PC-3 (cell line): ENCODE data around the gene HNRNPF. TPM values are rescaled to one million over a fixed set of nuclear protein-coding genes. Genes with fewer than 3 reads are reported as not detected.

Experiments used
- ATAC-seq: fragments of 200-7000 bp; cut with Tn5 transposase; 2 replicates; pipeline ENCODE4 v1.9.1; 2020; ENCODE audit warnings: mild to moderate bottlenecking, moderate library complexity
- BruUV-seq: library from RNA; stranded (reverse); fragments of 400-500 nt; replicated peaks from 2 replicates; lab custom pipeline; 2021; lab: Mats Ljungman, UMichigan
- CTCF ChIA-PET: fragments of 300-600 bp; sonication (Branson Sonifier 250); formaldehyde crosslinking; loops from one replicate; lab custom pipeline; 2022; ENCODE audit warnings: antibody characterized with exemption; lab: Charles Lee
- POLR2A ChIA-PET: fragments of 300-600 bp; sonication (Branson Sonifier 250); formaldehyde crosslinking; loops from one replicate; lab custom pipeline; 2022; ENCODE audit warnings: antibody characterized with exemption; ENCODE audit not compliant: unreplicated experiment; lab: Charles Lee
- DNase-seq: peaks from one replicate; pipeline ENCODE4 v3.0.0-alpha.2; 2015
- H2AFZ ChIP-seq: fragments of 300-600 bp; sonication (generic); 2 replicates; pipeline ENCODE4 v1.6.0; 2016; ENCODE audit warnings: antibody characterized with exemption, low read length
- H3F3A ChIP-seq: fragments of 300-600 bp; sonication (generic); one replicate; pipeline ENCODE4 v1.6.0; 2017; ENCODE audit warnings: antibody characterized with exemption, low read length, control low read depth, mild to moderate bottlenecking; ENCODE audit not compliant: unreplicated experiment
- H3K27ac ChIP-seq: fragments of 300-600 bp; sonication (generic); 2 replicates; pipeline ENCODE4 v1.5.1; 2016; ENCODE audit warnings: mild to moderate bottlenecking, low read length
- H3K27me3 ChIP-seq: fragments of 300-600 bp; sonication (generic); 2 replicates; pipeline ENCODE4 v1.6.1; 2016; ENCODE audit warnings: low read length, mixed read lengths
- H3K36me3 ChIP-seq: fragments of 300-600 bp; sonication (generic); 2 replicates; pipeline ENCODE4 v1.6.1; 2016; ENCODE audit warnings: low read depth, mixed run types, low read length, mixed read lengths
- H3K4me1 ChIP-seq: fragments of 300-600 bp; sonication (generic); 2 replicates; pipeline ENCODE4 v1.5.1; 2016; ENCODE audit warnings: low read length; ENCODE audit not compliant: insufficient read depth
- H3K4me2 ChIP-seq: fragments of 300-600 bp; sonication (generic); 2 replicates; pipeline ENCODE4 v1.6.0; 2016; ENCODE audit warnings: low read length
- H3K4me3 ChIP-seq: fragments of 300-600 bp; sonication (generic); 2 replicates; pipeline ENCODE4 v1.5.1; 2016; ENCODE audit warnings: mild to moderate bottlenecking, low read length, mixed read lengths
- H3K79me2 ChIP-seq: fragments of 300-600 bp; sonication (generic); 2 replicates; pipeline ENCODE4 v1.6.1; 2017; ENCODE audit warnings: low read length, mixed read lengths
- H3K9ac ChIP-seq: fragments of 300-600 bp; sonication (generic); 2 replicates; pipeline ENCODE4 v1.6.0; 2016; ENCODE audit warnings: mild to moderate bottlenecking, low read length
- H3K9me2 ChIP-seq: fragments of 300-600 bp; sonication (generic); replicated peaks from 2 replicates; pipeline ENCODE4 v1.6.1; 2016; ENCODE audit warnings: mixed run types, low read length, mixed read lengths
- H3K9me3 ChIP-seq: fragments of 300-600 bp; sonication (generic); 2 replicates; pipeline ENCODE4 v1.6.1; 2016; ENCODE audit warnings: low read length, mixed read lengths
- H4K20me1 ChIP-seq: fragments of 300-600 bp; sonication (generic); 2 replicates; pipeline ENCODE4 v1.6.1; 2016; ENCODE audit warnings: low read length, mixed read lengths
- EZH2 ChIP-seq: fragments of 300-600 bp; sonication (generic); IDR thresholded peaks from one replicate; pipeline ENCODE4 v1.6.1; 2017; ENCODE audit warnings: antibody characterized with exemption, mild to moderate bottlenecking, low read length; ENCODE audit not compliant: unreplicated experiment
- EZH2phosphoT487 ChIP-seq: fragments of 300-600 bp; sonication (generic); IDR thresholded peaks from 2 replicates; pipeline ENCODE4 v1.6.1; 2018; ENCODE audit warnings: mild to moderate bottlenecking, antibody characterized with exemption, low read length, borderline replicate concordance
- intact Hi-C: fragments of 100-400 bp; cut with micrococcal nuclease; formaldehyde crosslinking; loops from 2 replicates; pipeline ENCODE4 v1.9.0; 2023
- total RNA-seq: library from RNA; depleted of rRNA; stranded (reverse); fragments of >200 nt; gene quantifications from 2 replicates; pipeline ENCODE4 v1.2.3, GENCODE V29; 2014
- TF ChIP-seq, protein P1 (sequence below): fragments of 300-600 bp; sonication (generic); conservative IDR thresholded peaks from 2 replicates; pipeline ENCODE4 v1.5.1; 2017; ENCODE audit warnings: antibody characterized with exemption, low read depth, mild to moderate bottlenecking, low read length

HNRNPF gene
- total RNA-seq, 1 experiment from 2014 or later: 421 TPM

DNA sequence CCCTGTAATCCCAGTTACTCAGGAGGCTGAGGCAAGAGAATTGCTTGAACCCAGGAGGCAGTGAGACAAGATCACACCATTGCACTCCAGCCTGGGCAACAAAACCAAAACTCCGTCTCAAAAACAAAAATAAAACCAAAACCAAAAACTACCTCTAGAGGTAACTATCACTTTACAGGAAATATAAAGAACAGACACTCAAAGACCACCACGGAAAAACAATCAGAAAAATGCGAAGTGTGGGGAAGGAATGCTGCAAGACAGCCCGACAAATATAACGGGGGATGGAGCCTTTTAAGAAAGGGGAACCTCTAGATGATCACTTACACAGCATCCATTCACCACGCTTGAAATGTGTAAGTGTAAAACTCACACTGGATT, 4.3 kb downstream of the HNRNPF start:
- Histone ChIP-seq H3K4me2 (peak overlapping the region; percentile 99), H3K79me2 (peaks cover 97% of the 10 kb centered on the region), H3K4me3 (peak overlapping the region; percentile 98), H4K20me1 (peaks cover 69% of the 10 kb centered on the region), H3K27me3 (no peaks in the 10 kb centered on the region), H3K9me3 (no peaks in the 10 kb centered on the region), H3K27ac (peak overlapping the region; percentile 5; the same call in 1 of the 2 replicates), H2AFZ (no peak overlapping the region), H3K4me1 (peaks cover 52% of the 10 kb centered on the region), H3F3A (peaks cover 3% of the 10 kb centered on the region), H3K36me3 (peaks cover 22% of the 10 kb centered on the region), H3K9me2 (no peaks in the 10 kb centered on the region), H3K9ac (peak overlapping the region; percentile 100; the same call in 1 of the 2 replicates)
- ChIA-PET CTCF (no interaction called here), POLR2A (no interaction called here)
- intact Hi-C loops: no loop called here
- TF ChIP-seq, protein P1, sequence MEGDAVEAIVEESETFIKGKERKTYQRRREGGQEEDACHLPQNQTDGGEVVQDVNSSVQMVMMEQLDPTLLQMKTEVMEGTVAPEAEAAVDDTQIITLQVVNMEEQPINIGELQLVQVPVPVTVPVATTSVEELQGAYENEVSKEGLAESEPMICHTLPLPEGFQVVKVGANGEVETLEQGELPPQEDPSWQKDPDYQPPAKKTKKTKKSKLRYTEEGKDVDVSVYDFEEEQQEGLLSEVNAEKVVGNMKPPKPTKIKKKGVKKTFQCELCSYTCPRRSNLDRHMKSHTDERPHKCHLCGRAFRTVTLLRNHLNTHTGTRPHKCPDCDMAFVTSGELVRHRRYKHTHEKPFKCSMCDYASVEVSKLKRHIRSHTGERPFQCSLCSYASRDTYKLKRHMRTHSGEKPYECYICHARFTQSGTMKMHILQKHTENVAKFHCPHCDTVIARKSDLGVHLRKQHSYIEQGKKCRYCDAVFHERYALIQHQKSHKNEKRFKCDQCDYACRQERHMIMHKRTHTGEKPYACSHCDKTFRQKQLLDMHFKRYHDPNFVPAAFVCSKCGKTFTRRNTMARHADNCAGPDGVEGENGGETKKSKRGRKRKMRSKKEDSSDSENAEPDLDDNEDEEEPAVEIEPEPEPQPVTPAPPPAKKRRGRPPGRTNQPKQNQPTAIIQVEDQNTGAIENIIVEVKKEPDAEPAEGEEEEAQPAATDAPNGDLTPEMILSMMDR: no peak
- no peak for TF ChIP-seq EZH2
- TF ChIP-seq EZH2phosphoT487: no peak
- BruUV-seq: no TSS peak
- DNase-seq (no peak), ATAC-seq (no peak)

DNA sequence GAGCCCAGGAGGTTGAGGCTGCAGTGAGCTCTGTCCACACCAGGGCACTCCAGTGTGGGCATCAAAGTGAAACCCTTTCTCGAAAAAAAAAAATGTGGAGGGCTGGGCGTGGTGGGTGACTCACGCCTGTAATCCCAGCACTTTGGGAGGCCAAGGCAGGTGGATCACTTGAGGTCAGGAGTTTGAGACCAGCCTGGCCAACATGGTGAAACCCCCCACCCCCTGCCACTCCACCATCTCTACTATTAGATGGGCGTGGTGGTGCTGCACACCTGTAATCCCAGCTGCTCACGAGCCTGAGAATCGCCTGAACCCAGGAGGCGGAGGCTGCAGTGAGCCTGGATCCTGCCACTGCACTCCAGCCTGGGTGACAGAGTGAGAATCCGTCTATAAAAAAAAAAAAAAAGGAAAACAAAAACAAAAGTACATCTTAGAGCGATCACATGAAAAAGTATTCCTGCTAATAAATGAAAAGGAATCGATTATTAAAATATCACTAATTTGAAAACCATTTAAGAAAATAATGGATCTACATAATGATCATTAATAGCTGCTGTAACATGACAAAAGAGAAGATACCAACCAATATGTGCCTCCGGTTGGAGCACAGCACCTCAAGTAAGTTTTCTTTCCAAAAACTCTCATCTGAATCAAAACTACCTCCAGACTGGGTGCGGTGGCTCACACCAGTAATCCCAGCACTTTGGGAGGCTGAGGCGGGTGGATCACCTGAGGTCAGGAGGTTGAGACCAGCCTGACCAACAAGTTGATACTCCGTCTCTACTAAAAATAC, 4.9 kb downstream of the HNRNPF start:
- Histone ChIP-seq H3K27me3 (no peaks in the 10 kb centered on the region), H3F3A (peaks cover 3% of the 10 kb centered on the region), H3K9me2 (no peaks in the 10 kb centered on the region), H3K36me3 (peaks cover 27% of the 10 kb centered on the region), H3K27ac (peak overlapping the region; percentile 5; the same call in 1 of the 2 replicates), H4K20me1 (peaks cover 75% of the 10 kb centered on the region), H3K4me1 (peaks cover 54% of the 10 kb centered on the region), H3K79me2 (peaks cover 99% of the 10 kb centered on the region), H2AFZ (no peak overlapping the region), H3K4me2 (peak overlapping the region; percentile 99), H3K9me3 (no peaks in the 10 kb centered on the region), H3K9ac (peak overlapping the region; percentile 100; the same call in 1 of the 2 replicates), H3K4me3 (peak overlapping the region; percentile 98)
- ChIA-PET POLR2A (no interaction called here), CTCF (interaction anchor here (0.6 kb wide), 1 partner anchor 45 kb away, joined by 3 read pairs; no protein-coding TSS in a partner anchor)
- TF ChIP-seq, protein P1: no peak
- no peak for TF ChIP-seq EZH2
- TF ChIP-seq EZH2phosphoT487: no peak
- no TSS peak for BruUV-seq
- DNase-seq (peak; percentile 46), ATAC-seq (peak; percentile 8; the same call in 1 of the 2 replicates)
- intact Hi-C loops: no loop called here
